ENCODE results near the gene MTAP. TPM values are rescaled to one million over a fixed set of nuclear protein-coding genes. Genes with fewer than 3 reads are reported as not detected.

MTAP gene
- 21.7 TPM for polyA plus RNA-seq (2013, experiment 1 of 2; ENCODE audit: insufficient read length)
- 22.2 TPM for polyA plus RNA-seq (2013, experiment 2 of 2; ENCODE audit: insufficient read length)

DNA sequence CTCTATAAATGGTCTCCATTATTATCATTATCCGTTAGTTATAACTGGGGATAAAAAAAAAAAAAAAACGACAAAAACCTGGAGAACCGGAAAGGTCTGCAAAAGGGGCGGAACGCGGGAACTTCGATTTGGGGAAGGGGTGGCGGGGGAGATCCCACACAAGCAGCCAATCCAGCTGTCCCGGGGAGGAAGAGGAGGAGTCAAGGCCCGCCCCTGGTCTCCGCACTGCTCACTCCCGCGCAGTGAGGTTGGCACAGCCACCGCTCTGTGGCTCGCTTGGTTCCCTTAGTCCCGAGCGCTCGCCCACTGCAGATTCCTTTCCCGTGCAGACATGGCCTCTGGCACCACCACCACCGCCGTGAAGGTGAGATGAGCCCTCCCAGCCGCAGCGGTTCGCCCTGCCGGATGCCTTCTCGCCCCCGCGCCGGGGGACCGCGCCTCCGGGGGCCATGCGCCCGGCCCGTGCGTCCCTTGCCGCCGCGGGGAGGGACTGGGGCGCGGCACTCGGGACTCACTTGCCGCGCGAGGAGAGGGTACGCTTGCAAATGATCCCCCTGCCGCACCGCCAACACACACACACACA is at the start of gene MTAP:
Gene MTAP (plus strand): TSS at position 219 of the 583 bp plus-strand sequence. CDS start 113 bp downstream, at position 332.
- peak; percentile 95 for DNase-seq

DNA sequence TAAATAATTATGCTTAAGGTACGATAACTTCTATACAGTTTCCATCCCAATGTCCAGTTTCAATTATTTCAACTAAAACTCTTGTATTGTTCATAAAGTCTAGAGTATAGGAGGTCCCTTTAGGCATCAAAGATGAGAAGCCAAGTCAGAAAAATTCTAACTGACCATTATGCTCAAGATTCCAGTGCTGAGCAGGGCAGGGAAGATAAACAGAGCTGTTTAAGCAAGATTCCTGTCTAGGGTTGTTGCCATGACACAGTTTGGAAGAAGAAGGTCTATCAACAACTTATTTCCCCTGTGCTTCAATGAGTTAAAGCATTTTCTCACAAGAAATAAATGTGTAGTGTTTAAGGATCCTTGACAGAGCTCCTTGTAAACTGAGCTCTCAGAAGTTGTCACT is 48.9 kb upstream of the MTAP start:
- no peak for DNase-seq

DNA sequence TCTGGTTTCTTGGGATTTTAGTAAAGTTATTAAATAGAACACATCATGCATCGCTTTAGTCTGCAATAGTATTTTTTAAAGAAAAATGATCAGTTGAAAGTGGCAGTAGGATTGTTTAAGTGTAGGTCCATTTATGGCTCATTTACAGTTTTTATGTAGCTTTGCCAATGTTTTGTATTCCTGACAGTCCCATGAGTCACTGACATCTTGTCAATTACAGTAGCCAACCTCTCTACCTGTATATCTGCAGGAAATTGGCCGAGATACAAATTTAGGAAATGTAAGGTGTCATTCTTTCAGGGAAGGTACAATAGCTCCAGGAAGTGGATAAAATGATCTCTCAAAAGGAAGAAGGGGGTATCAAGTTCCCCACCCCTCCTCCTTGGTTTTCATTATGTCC is 47.7 kb upstream of the MTAP start:
- no peak for DNase-seq

DNA sequence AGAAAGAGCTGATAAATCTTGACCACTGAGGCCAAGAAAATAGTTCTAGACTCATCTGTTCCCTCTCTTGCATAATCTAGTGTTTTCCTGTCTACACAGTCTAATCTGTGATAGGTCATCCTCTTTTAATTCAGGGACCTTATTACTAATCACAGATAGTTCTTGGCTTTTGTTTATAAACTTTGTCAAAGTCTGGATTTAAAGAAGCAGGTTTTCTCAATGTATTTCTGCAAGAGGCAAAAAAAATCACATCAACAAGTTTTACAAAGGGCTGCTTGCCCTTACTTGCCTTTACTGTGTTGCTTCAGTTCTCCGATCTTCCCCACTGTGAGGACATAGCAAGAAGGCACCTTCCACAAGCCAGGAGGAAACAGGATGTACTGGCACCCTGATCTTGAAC is 43.9 kb upstream of the MTAP start:
- DNase-seq, result no peak

DNA sequence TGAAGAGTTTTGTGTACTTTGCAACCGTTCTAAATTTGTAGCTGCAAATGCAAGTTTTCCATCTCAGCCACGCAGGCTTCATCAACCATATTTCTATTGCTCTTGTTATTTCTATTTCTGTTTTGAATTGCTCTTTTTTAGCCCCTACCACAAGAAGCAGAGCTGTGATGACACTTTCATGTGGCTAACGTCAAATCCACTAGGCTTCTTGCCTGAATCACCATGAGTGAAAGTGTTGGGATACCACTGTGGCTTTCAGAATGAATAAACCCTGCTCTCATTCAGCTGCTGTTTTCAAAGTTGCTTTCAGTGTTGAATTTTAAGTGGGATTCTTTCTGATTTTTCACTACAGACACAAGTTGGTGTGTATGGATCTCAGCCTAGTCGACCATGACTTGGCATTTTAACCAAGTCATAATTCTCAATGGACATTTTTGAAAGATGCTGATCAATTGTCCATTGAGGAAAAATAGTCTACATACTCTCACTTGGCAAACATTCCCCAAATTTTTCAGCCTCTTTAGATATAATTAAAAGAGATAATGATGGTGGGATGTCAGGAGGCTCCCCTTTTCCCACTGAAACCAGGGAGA is 41.0 kb upstream of the MTAP start:
- DNase-seq, result peak; percentile 28

DNA sequence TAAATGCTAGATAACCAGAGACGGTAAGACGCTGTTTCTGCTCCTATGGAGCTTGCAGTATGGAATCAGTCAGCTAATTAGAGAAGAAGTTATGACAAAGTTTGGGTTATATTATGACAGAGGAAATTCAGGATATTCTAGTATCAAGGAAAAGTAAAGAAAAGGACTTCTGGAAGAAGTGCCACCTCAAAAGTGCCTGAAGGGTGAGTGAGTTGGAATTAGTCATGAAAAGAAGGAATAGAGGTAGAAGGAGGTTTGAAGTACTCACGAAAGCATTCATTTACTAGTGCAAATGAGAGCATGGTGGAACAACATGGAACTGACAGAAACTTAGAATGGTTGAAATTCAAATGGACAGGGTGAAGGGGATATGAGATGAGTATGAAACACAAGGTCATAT is 40.4 kb upstream of the MTAP start:
- DNase-seq, result no peak

DNA sequence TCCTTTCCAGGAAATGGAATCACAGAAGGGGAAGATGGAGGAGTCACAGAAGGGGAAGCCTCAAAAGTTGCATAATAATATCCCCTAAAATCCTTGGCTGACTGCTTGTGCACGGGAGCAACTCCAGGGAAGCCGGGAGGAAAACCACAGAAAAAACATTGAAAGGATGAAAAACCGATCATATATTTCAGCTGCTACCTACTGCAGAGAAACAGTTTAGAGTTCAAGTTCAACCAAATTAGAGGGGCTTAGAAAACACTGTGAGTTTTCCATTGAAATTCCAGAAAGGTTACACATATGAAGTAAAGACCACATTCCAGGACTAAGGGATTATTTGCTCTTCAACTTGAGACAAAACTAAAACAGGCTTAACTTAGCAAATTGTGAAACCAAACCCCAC is 37.6 kb upstream of the MTAP start:
- peak; percentile 72 for DNase-seq

DNA sequence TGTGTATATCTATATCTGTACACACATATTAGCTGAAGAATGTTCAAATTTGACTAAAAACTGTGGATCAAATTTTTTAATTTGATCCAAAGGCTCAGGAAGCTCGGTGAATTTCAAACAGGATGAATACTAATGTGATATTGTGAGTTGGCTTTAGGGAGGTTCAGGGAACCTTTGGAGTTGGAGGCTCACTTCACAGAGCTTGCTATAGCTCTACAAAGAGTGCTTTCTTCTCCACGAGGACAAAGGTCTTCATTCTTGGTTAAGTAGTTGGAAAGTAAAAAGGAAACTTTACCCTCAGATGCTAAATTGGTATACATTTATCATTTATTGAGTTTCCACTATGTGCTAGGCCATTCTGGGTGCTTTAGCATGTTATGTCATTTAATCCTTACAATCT is 36.3 kb upstream of the MTAP start:
- DNase-seq, result no peak

DNA sequence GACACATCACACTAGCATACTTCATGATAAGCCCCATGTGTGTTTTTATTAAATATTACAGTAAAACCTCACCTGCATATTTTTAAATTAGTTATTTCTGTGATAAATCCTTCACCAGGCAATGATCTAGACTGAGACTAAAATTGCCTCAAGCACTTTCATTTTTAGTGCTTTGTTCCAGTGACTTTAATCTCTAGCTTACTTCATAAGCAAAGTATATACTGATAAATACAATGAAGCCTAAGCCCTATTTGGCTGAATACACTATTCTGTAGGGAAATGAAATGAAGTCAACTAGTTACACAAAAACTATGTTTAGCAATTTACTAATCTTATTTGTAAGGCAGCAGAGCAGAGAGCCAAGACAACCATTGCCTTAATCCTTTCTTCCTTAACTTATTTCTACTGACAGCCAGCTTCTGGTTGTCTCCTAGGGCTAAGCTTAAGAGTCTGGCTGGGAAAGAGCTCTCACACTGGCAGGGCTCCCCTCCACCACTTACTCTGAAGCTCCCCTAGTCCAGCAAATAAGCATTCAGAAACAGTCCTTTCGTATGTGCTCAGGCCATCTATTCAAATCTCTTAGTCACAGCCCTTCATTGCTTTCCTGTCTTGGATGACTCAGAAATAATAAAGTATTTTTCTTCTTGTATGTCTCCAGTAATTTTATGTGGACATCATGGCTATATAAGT is 31.4 kb upstream of the MTAP start:
- DNase-seq, result peak; percentile 73

DNA sequence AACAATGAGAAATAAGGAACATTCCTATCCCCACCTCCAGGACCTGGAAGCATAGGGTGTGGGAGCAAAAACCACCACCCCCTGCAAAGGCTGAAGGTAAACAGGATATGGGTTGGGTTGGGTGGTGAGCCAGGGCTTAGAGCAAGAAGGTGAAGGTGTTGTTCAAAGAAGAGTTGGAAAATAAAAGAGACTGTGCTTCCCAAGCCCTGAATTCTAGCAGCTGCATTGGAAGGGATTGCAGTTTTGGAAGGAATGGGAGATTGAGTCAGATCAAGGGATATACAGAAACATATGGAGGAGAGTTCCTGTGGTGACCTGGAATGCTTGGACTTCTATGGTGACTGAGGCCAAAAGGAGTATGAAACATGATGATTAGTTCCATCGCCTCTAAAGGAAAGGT is 24.7 kb upstream of the MTAP start:
- DNase-seq, result peak; percentile 93

DNA sequence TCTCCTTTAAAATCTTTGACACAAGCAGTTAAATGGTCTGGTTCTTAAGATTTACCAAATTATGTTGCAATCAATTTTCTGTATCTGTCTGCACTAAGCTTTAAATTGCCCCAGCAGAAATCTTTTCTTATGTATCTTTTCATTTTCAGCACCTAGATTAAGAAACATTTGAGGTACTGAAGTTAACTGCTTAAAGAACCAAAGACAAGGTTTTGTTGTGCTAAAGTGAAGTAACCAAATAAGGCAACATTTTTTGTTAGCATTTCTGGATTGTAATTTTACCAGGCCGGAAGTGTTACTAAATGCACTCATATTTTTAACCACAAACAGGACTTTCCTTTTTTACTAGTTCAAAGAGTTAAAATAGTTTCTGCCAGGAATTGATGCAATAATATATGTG is 24.1 kb upstream of the MTAP start:
- peak; percentile 79 for DNase-seq

DNA sequence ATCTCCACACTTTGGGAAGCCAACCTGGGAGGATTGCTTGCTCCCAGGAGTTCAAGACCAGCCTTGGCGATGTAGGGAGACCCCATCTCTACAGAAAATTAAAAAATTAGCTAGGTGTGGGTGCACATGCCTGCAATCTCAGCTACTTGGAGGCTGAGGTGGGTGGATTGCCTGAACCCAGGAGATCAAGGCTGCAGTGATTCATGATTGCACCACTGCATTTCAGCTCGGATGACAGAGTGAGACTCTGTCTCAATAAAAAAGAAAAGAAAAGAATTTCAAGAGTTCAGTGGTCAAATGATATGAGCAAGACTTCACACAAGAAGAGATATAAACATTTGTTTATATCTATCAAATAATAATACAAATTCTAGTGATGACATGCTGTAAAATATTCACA is 23.0 kb upstream of the MTAP start:
- no peak for DNase-seq

DNA sequence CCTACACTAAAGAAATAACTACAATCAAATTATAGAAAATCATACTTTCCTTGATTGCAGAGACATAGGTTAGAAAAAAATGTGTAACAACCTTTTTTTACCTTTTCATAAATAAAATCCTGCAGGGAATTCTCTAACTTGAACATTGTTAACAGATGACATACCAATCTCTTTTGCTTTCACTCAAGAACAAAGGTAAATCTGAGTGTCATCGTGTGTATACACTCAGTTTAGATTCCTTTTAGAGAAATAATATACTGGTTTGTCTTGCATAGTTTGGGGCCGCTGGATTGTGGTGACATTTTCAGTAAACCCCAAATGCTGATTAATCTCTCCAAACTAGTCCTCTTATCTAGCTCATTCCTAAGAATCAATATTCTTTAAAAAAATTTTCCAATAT is 20.8 kb upstream of the MTAP start:
- no peak for DNase-seq

DNA sequence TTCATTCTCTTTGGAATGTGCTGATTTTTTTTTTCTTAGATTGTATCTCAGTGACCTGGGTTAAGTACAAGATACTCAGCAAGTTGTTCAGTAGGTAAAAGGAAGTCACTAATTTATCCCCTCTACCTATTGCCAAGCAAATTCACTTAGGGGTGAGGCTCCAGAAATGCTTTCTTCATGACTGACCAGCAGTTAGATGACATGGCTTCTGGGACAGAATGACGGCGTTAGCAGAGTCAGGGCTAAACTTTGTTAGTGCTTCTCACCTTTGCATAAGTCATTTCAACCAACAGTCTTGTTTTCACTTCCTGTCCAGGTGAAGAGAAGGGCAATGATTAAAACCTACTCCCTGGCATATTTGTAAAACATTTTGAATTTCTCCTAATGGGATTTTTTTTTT is 20.2 kb upstream of the MTAP start:
- DNase-seq, result no peak

DNA sequence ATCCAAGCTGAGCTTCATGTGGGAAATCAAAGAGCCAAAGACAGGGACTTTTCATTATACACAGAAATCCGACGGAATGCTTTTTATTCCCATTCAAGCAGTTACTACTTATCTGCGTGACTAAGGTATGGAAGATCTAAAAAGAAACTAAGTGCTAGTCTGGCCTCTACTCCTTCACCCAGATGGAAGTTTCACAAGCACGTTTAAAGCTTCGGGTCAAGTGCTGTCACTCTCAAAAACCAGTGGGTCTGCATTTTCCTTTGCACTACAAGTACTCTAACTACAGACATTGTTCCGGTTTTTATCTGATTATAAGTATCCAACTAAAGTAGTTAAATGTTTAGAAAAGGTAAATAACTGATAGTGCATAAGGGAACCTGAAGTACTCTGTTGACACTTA is 13.7 kb upstream of the MTAP start:
- no peak for DNase-seq

DNA sequence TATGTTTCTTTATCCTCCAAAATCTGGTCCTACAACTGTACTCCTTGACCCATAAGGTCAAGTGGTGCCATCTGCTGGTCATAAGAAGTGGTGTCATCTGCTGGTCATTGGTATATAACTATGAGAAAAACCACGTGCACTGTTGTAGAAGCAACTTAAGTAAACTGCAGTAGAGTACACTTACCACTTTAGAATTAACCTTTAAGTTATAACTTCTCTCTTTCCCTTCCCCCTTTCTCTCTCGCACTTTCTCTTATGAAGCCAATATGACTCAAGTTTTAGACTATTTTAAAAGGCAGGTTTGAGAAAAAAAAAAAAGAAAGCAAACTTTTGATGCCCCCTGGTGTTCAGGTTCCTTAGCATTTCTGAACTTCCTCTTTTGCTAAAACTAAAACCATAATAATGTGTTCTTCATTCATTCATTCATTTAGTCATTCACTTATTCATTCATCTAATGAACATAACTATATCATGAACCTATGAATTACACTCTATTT is 12.8 kb upstream of the MTAP start:
- DNase-seq, result peak; percentile 90

DNA sequence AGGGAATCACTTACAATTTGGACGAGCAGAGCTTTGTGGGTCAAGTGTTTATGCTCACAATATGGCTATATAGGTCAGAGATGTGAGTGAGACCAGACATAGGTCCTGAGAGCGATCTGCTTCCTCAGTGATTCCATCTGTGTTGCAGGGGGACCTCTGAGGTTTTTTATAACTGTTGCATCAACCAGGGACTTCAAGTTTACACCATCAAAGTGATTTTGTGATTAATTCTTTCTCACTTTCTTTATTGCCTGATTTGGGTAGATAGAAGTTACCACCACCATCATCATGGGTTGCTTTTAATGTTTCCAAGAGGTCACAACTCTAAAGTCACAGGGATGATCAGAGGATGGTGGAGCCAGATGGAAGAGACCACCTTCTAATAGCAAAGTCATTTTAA is 7.0 kb upstream of the MTAP start:
- DNase-seq, result no peak

DNA sequence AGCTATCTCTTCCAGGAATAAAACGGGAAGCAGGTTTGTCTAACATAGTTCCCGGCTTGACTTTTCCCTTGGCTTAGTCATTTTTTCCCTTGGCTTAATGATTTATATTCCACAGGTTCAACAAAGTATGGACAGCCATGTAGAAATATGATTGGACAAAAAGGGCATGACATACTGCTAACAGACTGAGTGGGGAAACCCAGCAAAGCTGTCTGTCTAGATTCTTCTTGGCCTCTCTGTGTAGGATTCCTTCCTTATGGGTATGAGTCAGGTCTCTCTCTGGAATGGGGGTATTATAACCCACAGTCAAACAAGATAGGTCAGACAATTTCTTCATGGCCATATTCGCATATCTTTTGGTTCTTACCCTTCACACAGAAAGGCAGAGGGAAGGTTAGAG is 5.7 kb upstream of the MTAP start:
- DNase-seq, result peak; percentile 37

DNA sequence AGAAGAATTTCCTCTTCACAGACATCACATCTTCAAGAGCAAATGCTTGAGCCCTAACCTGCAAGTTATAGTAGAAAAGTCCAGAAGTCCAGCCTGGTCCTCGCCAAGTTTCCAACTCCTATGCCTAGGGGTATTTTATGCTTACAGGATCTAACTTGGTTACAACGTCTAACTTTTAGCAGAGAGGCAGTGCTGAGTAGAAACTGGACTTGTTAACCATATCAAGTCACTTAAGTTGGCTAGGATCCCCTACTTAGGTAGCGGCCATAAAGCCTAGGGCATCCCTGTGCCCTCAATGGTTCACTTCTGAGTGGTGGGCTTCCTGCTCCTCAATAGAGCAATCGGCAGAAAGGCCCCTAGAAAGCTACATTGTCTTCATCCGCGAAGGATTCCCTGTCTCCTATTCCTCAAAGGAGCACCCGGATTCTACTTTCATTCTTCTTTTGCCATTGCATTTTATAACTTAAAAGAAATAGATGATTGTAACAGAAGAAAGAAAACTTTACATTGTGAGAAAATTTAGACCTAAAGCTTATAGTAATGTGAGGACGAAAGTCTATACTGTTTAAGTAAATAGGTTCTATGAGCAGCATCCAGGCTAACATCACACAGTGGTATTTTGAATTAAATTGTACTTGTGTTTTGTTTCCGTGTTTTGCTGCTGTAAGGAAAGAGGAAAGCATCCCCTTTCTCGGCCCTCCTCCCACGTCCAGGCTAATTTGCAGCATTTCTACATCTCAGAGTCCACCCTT is 1.3 kb upstream of the MTAP start:
- no peak for DNase-seq

DNA sequence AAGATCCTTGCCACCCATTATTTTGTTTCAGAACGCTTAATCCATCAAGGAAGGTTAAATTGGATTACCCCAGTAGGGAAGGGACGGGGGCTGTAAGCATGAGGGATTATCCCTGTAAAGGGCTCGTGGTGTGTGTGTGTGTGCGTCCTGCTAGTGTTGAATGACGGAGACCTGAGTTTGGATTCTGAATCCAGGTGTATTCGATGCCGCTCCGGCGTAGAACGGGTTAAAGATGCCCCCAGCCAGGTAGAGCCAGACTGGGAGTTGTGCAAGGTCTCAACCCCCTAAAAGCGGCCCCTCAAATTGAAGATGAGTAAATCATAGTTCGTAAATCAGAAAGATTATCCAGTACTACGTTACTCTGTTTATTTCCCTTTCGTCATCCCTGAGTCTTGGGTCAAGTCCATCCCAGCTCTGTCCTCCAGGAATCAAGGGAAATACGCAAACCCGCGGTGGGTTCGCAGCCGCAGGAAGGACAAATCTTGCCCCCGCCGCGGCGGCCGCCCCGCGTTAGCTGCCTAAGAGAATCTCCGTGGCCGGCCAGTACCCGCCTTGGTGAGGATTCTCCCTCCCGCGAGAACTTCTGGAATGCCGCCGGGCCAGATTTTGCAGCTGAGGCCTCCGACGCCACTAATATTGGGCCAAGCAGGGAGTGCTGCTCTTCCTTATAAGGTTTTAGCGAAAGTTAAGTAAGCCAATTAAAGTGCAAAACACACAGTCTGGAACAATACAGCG is 586 bp upstream of the MTAP start:
- peak; percentile 88 for DNase-seq

DNA sequence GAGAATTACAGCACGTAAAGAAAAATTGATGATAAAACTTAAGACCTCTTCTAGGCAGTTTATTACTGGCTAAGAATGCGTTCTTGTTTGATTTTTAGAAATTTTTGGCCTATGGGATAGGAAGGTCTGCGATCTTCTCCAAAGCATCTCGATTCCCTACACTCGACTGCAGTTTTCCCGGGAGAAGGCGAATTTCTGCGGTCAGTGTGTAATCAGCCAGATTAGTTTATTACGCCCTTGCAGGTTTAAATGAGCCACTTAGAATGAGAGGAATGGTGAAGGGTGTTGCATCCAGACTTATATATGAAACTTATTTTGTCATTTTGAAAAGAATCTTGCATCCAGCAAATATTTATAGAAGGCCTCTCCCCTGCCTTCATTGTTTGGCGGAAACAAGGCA is 1.2 kb downstream of the MTAP start:
- no peak for DNase-seq

DNA sequence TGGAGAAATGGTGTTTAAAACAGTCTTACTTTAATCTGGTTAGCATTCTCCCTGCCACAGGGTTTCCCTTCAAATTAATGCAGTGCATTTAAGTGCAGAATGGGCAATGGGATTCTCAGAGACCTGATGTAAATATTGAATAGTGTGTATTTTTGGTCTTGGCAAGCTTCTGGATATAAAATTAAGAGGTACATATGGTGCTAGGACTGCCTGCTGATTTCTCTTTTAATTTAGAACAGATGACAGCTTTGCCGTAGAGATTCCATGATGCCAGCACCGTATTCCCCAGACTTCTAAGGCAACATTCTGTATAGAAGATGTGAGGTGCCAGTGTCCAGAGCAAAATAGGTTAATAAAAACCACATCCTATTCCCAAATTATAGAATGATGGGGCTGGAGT is 1.9 kb downstream of the MTAP start:
- DNase-seq, result no peak

DNA sequence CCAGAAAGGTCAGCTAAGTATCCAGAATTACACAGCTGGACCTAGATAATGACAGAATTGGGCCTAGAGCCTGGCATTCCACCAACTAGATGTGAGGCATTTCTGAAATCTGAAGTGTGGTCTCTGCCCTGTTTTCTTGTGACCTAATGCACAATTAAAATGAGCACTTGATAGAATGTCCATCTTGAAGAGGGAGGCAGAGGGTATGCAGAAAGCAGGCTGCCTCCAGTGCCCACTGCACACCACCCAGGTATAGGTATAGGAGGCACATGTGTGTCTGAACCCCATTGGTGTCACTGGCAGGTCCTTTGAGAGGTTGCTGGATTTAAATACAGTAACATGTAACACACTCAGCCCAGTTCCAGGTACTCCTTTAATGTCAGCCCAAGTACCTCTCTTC is 2.4 kb downstream of the MTAP start:
- DNase-seq, result no peak
